Heart right ventricle (tissue), 16 donors: Measurements from ENCODE around the gene NAA15. TPM values are rescaled to one million over a fixed set of nuclear protein-coding genes. Genes with fewer than 3 reads are reported as not detected.
A peak's percentile ranks its signal among the peaks of the same experiment; 100 is the strongest.
"Not testable (repeated sequence)": the region's sequence is repeated elsewhere in the genome, so short reads cannot be mapped to it uniquely, and the experiment has no call there.

Source experiments
- ATAC-seq, 8 donors: fragments of 200-7000 bp; cut with Tn5 transposase; one replicate each; pipeline ENCODE4 v1.9.1; 2020; ENCODE audit warnings: mild to moderate bottlenecking in 8 of 8, moderate library complexity in 8 of 8, moderate number of reproducible peaks in 1 of 8
- DNase-seq, 2 donors: peaks; one replicate each; pipeline ENCODE4 v3.0.0-alpha.2; 2020
- H3K27ac ChIP-seq, 10 donors: fragments of 200-600 bp; sonication (generic) in 2 of 10; one replicate each; pipeline versions ENCODE4 v1.5.0 to v1.8.0; 2020 to 2022; ENCODE audit warnings: mild to moderate bottlenecking in 3 of 10
- H3K27me3 ChIP-seq, 7 donors: fragments of 200-600 bp; one replicate each; pipeline ENCODE4 v1.8.0; 2021 to 2022; ENCODE audit warnings: mild to moderate bottlenecking in 2 of 7
- H3K36me3 ChIP-seq, 9 donors: fragments of 200-600 bp; sonication (generic) in 1 of 9; one replicate each; pipeline versions ENCODE4 v1.5.0 to v1.8.0; 2020 to 2022; ENCODE audit warnings: mild to moderate bottlenecking in 2 of 9
- H3K4me1 ChIP-seq, 9 donors: fragments of 200-600 bp; sonication (generic) in 1 of 9; one replicate each; pipeline versions ENCODE4 v1.5.0 to v1.8.0; 2020 to 2022; ENCODE audit warnings: mild to moderate bottlenecking in 4 of 9
- H3K4me3 ChIP-seq, 10 donors: fragments of 200-600 bp; sonication (generic) in 2 of 10; one replicate each; pipeline versions ENCODE4 v1.5.0 to v1.8.0; 2020 to 2022; ENCODE audit warnings: mild to moderate bottlenecking in 7 of 10, moderate library complexity in 2 of 10
- H3K9me3 ChIP-seq, 11 donors: fragments of 200-600 bp in 10 of 11; sonication (generic) in 2 of 11; one replicate each; pipeline versions ENCODE4 v1.5.0 to v1.8.0; 2013 to 2022; ENCODE audit warnings: mild to moderate bottlenecking in 2 of 11, control low read depth in 1 of 11, moderate library complexity in 1 of 11
- CTCF ChIP-seq, 9 donors: fragments of 200-600 bp; sonication (generic) in 2 of 9; IDR thresholded peaks; one replicate each; pipeline versions ENCODE4 v1.5.0 to v1.8.0; 2021 to 2022; ENCODE audit warnings: antibody characterized with exemption in 9 of 9, mild to moderate bottlenecking in 5 of 9, moderate library complexity in 1 of 9
- WGBS, 2 donors: extraction: QIAGEN DNeasy Blood & Tissue Kit; methylation state at CpG; one replicate each; pipeline ENCODE4 v1.1.7; 2013; ENCODE audit warnings: inconsistent platforms in 1 of 2; 5-methylcytosine and 5-hydroxymethylcytosine counted together
- intact Hi-C, 10 donors: fragments of 100-400 bp; cut with DNase I; formaldehyde crosslinking; loops; one replicate each; pipeline versions ENCODE4 v1.11.1 to v1.14.2; 2022
- polyA plus RNA-seq, 2 donors: library from polyadenylated mRNA; stranded (reverse); fragments of 200-250 nt; gene quantifications; one replicate each; pipeline ENCODE4 v1.2.3, GENCODE V29; 2013
- total RNA-seq, 10 donors: library from RNA; stranded (reverse); fragmentation: NEBNext Ultra II Directional in 3 of 10; extraction: Animal tissue kit (Norgen Biotek cat#: 25700) in 3 of 10; gene quantifications; one replicate each; pipeline versions ENCODE4 v1.2.1 to v1.2.4, GENCODE V29; 2021 to 2023
- donor health status: Arrhythmogenic right ventricular cardiomyopathy.
- donor health status: ischemic (EF 13 %, LVEDD 7.1; RV severe dilation, severe dysfunction).
- donor health status: healthy with polysubstance abuse.
- donor health status: DM: no; HTN: yes; CAD: no.
- donor health status: DM: no; HTN: no; CAD: no.
- donor health status: ischemic (EF 25% LVEDD 6.9; RV normal size, moderate dysfunction).
- donor health status: ischemic (EF 25% LVEDD 5.7; RV mildly dilated, moderate dysfunction).
- donor health status: healthy.
- donor health status: DM: yes; HTN: yes; CAD: no.
- donor health status: Ischemic cardiomyopathy.
- donor health status: ischemic (EF 35%, LVEDD 5.7; RV mildly dilated, moderate dysfunction).
- donor health status: nonischemic (EF 11% LVEDD 7.7; RV severe dilation, severe dysfunction).
- donor health status: DM: yes; HTN: yes; CAD: no.
- donor health status: PGD.
- donor health status: ischemic (EF 29% LVEDD 5.4; RV normal size, mild dysfunction).
- donor health status: nonischemic (EF 23%, LVEDD 6.1; RV moderate dilation, normal function).

The NAA15 gene
- total and polyA plus RNA-seq, 12 donors: 8.2 to 45.4 (median 33.4) TPM

GRCh38 chr4:139301821-139302611, 711 bp downstream of the NAA15 start, which contains the start of gene NDUFC1:
NDUFC1 (minus strand) TSS chr4:139302477; CDS start chr4:139295798, 6,679 bp downstream.
- Histone ChIP-seq H3K4me1 (peaks cover 0 to 62% (median 33%) of the 10 kb centered on the region in 9 donors), H3K36me3 (peaks cover 0 to 16% (median 0%) of the 10 kb centered on the region in 9 donors), H3K4me3 (peak within 1 kb of the TSS; percentile 72 to 99 (median 84)), H3K27me3 (no peaks in the 10 kb centered on the region), H3K9me3 (peaks cover 0 to 5% (median 0%) of the 10 kb centered on the region in 11 donors), H3K27ac (peak within 1 kb of the TSS; percentile 44 to 94 (median 90))
- peak in 2 of 9 donors; percentile 16 to 23 for TF ChIP-seq CTCF (IDR thresholded peaks at IDR 0.05)
- WGBS, 2 donors: 0 to 1% methylated on average over 43 to 46 of the region's 46 CpGs
- DNase-seq (peak; percentile 43 to 46), ATAC-seq (peak; percentile 20 to 66 (median 46))
- intact Hi-C loops: loop anchor here in 6 of 10 donors (2.0 to 5.0 kb wide), 4 partner anchors 125 to 220 kb away; partner anchors contain the start of genes ELF2 (in 4 of the 6) and RAB33B (in 1 of the 6)

- TF ChIP-seq CTCF (IDR thresholded peaks at IDR 0.05): no peak
- Histone ChIP-seq H3K4me3 (no peak overlapping the region), H3K27ac (no peak overlapping the region), H3K4me1 (peaks cover 0 to 46% (median 24%) of the 10 kb centered on the region in 9 donors), H3K36me3 (peaks cover 0 to 24% (median 0%) of the 10 kb centered on the region in 9 donors), H3K9me3 (peaks cover 0 to 5% (median 0%) of the 10 kb centered on the region in 11 donors), H3K27me3 (no peaks in the 10 kb centered on the region)
- ATAC-seq (no peak), DNase-seq (no peak)
- WGBS, 2 donors: 99 to 100% methylated on average over 2 of the region's 2 CpGs
- intact Hi-C loops: loop anchor here in 4 of 10 donors (5.0 kb wide), 3 partner anchors 128 to 223 kb away; partner anchors contain the start of genes ELF2 (in 1 of the 4) and RAB33B (in 1 of the 4)
These were observed 3.6 kb downstream of the NAA15 start for GRCh38 chr4:139304920-139305319.

- TF ChIP-seq CTCF (IDR thresholded peaks at IDR 0.05): no peak
- no peak overlapping the region for H3K27ac ChIP-seq
- DNase-seq (no peak), ATAC-seq (no peak)
- no peaks in the 10 kb centered on the region for H3K9me3 ChIP-seq
- no peaks in the 10 kb centered on the region for H3K27me3 ChIP-seq
- intact Hi-C loops: no loop called here
- 77 to 80% methylated on average over 3 of the region's 3 CpGs for WGBS, 2 donors
- H3K36me3 ChIP-seq: peaks cover 0 to 9% (median 0%) of the 10 kb centered on the region in 9 donors
- H3K4me1 ChIP-seq: peaks cover 0 to 69% (median 28%) of the 10 kb centered on the region in 9 donors
- H3K4me3 ChIP-seq: no peak overlapping the region
These were observed 10.6 kb downstream of the NAA15 start for GRCh38 chr4:139311909-139312308.

GRCh38 chr4:139312552-139313332, 11.4 kb downstream of the NAA15 start:
- Histone ChIP-seq H3K4me1 (peaks cover 0 to 64% (median 28%) of the 10 kb centered on the region in 9 donors), H3K4me3 (no peak overlapping the region), H3K27me3 (no peaks in the 10 kb centered on the region), H3K9me3 (no peaks in the 10 kb centered on the region), H3K36me3 (peaks cover 0 to 8% (median 0%) of the 10 kb centered on the region in 9 donors), H3K27ac (peak overlapping the region in 1 of 10 donors; percentile 29)
- DNase-seq (no peak), ATAC-seq (no peak)
- 96 to 98% methylated on average over 3 of the region's 3 CpGs for WGBS, 2 donors
- intact Hi-C loops: no loop called here
- TF ChIP-seq CTCF (IDR thresholded peaks at IDR 0.05): no peak

GRCh38 chr4:139313414-139313813, 12.1 kb downstream of the NAA15 start:
- ATAC-seq, H3K36me3 ChIP-seq, DNase-seq, H3K9me3 ChIP-seq, intact Hi-C loops, H3K4me3 ChIP-seq, H3K27me3 ChIP-seq: not testable (repeated sequence)
- Histone ChIP-seq H3K27ac (peak overlapping the region in 1 of 10 donors; percentile 29), H3K4me1 (peaks cover 0 to 64% (median 28%) of the 10 kb centered on the region in 9 donors)
- 95% methylated on average over 10 of the region's 10 CpGs for WGBS, 2 donors
